HFF-Myc (cell line): Measurements from ENCODE around the gene CSNK1E.

Experiments used
- DNase-seq: peaks from one replicate; pipeline ENCODE4 v3.0.0-alpha.2; 2011; ENCODE audit warnings: low read depth; ENCODE audit errors: extremely low read depth
- H3K4me3 ChIP-seq: replicated peaks from 2 replicates; pipeline ENCODE4 v1.5.1; 2011; ENCODE audit warnings: low read depth, mild to moderate bottlenecking, control low read depth, low read length
- TF ChIP-seq, protein P1 (sequence below): IDR thresholded peaks from 2 replicates; pipeline ENCODE4 v1.5.1; 2012; ENCODE audit warnings: mild to moderate bottlenecking, low read depth, low read length, control low read depth; ENCODE audit errors: missing control alignments

The CSNK1E gene

GRCh38 chr22:38310518-38311322 lies 6.5 kb downstream of the CSNK1E start:
- DNase-seq: no peak
- TF ChIP-seq, protein P1, sequence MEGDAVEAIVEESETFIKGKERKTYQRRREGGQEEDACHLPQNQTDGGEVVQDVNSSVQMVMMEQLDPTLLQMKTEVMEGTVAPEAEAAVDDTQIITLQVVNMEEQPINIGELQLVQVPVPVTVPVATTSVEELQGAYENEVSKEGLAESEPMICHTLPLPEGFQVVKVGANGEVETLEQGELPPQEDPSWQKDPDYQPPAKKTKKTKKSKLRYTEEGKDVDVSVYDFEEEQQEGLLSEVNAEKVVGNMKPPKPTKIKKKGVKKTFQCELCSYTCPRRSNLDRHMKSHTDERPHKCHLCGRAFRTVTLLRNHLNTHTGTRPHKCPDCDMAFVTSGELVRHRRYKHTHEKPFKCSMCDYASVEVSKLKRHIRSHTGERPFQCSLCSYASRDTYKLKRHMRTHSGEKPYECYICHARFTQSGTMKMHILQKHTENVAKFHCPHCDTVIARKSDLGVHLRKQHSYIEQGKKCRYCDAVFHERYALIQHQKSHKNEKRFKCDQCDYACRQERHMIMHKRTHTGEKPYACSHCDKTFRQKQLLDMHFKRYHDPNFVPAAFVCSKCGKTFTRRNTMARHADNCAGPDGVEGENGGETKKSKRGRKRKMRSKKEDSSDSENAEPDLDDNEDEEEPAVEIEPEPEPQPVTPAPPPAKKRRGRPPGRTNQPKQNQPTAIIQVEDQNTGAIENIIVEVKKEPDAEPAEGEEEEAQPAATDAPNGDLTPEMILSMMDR: no peak
- H3K4me3 ChIP-seq: no peak overlapping the region

- H3K4me3 ChIP-seq: no peak overlapping the region
- no peak for DNase-seq
- TF ChIP-seq, protein P1: no peak
Measured at GRCh38 chr22:38309614-38310517, 7.4 kb downstream of the CSNK1E start.

DNA sequence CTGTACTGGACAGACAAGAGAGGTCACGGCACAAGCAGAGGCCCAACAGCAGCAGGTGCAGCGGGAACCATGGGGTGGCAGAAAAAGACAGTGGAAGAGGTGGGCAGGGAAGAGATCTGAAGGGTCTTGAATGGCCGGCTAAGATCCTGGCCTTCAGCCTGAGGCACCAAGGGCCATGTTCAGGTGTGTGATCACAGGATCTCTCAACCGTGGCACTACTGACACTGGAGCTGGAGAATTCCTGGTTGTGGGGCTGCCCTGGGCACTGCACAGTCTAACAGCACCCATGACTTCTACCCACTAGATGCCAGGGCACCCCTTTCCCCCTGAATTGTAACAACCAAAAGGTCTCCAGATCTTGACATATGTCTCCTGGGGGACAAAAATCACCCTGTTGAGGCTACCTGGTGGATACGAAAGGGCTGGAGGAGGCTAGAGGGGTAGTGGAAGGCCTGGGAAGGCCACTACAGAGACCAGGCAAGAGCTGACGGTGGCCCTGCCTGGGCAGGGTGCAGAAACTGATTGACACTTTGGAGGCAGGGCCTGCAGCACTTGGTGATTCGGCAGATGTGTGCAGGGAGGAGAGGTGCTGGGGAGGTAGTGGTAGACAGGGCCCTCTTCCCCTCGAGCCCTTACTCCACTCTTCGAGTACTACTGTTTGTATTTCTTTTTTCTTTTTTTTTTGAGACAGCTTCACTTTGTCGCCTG lies 8.3 kb downstream of the CSNK1E start:
- TF ChIP-seq, protein P1: no peak
- no peak for DNase-seq
- no peak overlapping the region for H3K4me3 ChIP-seq

DNA sequence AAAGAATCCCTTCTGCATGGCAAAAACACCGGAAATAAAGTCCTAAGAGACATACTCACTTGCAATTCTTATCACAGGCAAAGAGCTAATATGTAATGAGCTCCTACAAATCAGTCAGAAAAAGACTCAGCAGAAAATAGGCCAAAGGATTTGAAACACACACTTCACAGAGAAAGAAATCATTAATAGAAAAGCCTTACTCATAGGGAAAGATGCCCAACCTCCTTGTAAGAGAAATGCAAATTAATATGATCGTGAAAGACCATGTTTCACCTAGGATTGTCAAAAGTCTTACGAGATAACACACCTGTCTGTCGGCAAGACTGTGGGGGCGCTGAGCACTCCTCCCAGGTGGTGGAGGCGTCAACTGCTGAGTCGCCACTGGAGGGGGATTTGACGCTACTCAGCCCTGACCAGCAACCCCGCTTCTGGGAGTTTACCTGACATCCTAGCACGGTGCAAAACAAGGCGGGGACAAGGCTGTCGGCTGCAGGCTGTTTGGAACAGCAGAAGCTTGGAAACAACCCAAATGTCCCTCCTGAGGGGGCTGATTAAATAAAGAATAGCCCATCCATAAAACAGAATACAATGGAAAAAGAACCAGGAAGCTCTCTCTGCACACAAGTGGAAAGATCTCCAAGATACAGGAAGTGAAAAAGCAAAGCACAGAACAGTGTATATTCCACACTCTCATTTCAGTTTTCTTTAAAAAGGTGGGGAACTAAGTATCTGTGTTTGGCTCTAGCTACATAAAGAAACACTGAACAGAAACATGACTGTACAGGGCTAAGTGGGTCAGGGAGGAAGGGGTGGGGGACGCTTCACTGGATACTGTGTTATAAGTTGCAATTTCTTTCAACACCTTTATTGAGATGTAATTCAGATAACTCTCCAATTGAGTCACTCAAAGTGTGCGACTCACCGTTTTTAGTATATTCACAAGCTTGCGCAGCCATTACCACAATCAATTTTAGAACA lies 11.5 kb downstream of the CSNK1E start:
- TF ChIP-seq, protein P1: no peak
- H3K4me3 ChIP-seq: no peak overlapping the region
- DNase-seq: no peak

DNA sequence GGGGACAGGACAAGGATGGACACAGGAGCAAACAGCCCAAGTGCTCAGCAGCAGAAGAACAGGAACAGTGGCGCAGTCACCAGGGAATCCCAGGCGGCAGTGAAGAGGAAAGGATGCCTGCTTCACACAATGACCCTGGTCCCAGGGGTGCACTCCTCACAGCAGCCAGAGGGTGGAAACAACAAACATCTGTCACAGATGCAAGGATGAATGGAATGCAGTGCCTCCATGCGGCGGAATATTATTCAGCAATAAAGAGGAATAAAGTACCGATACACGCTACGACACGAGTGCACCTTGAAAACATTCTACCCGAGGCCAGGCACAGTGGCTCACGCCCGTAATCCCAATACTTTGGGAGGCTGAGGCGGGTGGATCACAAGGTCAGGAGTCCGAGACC lies 12.7 kb downstream of the CSNK1E start:
- DNase-seq: no peak
- no peak overlapping the region for H3K4me3 ChIP-seq
- TF ChIP-seq, protein P1: no peak
